ENCODE measurements around the gene NRIP1.

DNA sequence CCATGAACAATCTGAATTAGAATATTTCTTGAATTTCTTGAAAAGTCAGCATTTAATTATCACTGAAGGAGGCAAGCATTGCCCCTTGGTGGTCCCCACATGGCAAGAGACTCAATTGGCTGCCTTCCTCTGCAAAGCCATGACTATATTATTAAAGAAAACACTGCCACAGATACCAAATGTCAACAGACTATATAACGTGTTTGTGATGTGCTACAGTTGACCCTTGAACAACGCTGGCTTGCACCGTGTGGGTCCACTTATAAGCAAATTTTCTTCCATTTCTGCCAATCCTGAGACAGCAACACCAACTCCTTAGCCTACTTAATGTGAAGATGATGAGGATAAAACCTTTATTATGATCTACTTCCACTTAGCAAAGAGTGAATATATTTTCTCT lies 66.5 kb downstream of the NRIP1 start:
- TF ChIP-seq GABPA (IDR thresholded peaks at IDR 0.05; ENCODE audit: borderline replicate concordance, insufficient read depth, low read length) (no peak), EGR1 (IDR thresholded peaks at IDR 0.05; ENCODE audit: borderline replicate concordance, low read depth, low read length) (no peak), EP300 (IDR thresholded peaks at IDR 0.05; ENCODE audit: borderline replicate concordance in 1 of 2, low read depth in 2 of 2, low read length in 2 of 2) (no peak), POLR2A (IDR thresholded peaks at IDR 0.05; ENCODE audit: control extremely low read depth in 1 of 2, low read depth in 2 of 2, low read length in 2 of 2) (no peak), YY1 (IDR thresholded peaks at IDR 0.05; ENCODE audit: low read depth, low read length) (no peak), TCF12 (IDR thresholded peaks at IDR 0.05; ENCODE audit: low read depth, low read length) (no peak), RBBP5 (IDR thresholded peaks at IDR 0.05; ENCODE audit: borderline replicate concordance, low read depth, low read length) (no peak), CBX5 (IDR thresholded peaks at IDR 0.05; ENCODE audit: low read depth, low read length) (no peak), POLR2AphosphoS5 (IDR thresholded peaks at IDR 0.05; ENCODE audit: low read depth, low read length) (no peak), TAF1 (IDR thresholded peaks at IDR 0.05; ENCODE audit: low read depth, low read length) (no peak)
- TF ChIP-seq, protein P1, sequence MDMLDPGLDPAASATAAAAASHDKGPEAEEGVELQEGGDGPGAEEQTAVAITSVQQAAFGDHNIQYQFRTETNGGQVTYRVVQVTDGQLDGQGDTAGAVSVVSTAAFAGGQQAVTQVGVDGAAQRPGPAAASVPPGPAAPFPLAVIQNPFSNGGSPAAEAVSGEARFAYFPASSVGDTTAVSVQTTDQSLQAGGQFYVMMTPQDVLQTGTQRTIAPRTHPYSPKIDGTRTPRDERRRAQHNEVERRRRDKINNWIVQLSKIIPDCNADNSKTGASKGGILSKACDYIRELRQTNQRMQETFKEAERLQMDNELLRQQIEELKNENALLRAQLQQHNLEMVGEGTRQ (IDR thresholded peaks at IDR 0.05; ENCODE audit: low read length): no peak
- TF ChIP-seq, protein P2, sequence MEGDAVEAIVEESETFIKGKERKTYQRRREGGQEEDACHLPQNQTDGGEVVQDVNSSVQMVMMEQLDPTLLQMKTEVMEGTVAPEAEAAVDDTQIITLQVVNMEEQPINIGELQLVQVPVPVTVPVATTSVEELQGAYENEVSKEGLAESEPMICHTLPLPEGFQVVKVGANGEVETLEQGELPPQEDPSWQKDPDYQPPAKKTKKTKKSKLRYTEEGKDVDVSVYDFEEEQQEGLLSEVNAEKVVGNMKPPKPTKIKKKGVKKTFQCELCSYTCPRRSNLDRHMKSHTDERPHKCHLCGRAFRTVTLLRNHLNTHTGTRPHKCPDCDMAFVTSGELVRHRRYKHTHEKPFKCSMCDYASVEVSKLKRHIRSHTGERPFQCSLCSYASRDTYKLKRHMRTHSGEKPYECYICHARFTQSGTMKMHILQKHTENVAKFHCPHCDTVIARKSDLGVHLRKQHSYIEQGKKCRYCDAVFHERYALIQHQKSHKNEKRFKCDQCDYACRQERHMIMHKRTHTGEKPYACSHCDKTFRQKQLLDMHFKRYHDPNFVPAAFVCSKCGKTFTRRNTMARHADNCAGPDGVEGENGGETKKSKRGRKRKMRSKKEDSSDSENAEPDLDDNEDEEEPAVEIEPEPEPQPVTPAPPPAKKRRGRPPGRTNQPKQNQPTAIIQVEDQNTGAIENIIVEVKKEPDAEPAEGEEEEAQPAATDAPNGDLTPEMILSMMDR (IDR thresholded peaks at IDR 0.05; ENCODE audit: control extremely low read depth in 1 of 3, insufficient read depth in 1 of 3, low read depth in 1 of 3, low read length in 3 of 3): no peak
